ENCODE data around the gene PUM1.

DNA sequence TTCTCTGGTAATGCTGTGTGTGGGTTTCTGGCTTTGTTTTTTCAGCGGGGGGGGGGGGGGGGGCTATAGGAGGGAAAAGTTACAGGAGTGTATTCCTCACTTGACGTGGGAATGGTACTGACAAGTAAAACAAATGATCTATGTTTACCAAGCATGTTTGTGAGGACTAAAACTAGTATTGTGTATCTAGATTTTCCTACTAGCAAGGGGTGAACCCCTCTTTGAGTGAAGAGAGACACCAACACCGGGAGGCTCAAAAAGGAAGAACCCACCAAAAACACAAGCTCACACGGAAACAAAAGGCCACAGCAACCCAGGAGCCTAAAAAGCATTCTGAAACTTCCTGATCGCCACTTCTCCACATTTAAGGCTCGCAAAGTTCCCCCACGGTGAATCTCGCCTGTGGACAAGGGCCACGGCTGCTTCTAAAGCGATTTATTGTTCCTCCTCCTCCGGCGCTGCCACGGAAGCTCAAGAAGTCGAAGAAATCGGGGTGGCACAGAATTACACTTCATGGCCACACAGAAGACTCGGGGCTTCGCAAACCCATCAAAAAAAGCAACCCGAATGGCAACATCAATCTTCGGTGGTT, 703 bp downstream of the PUM1 start:
- no peak for TF ChIP-seq CTCF (IDR thresholded peaks at IDR 0.05)
- TF ChIP-seq POLR2A (IDR thresholded peaks at IDR 0.05), result no peak
